Activated CD8-positive, alpha-beta memory T cell treated with anti-CD3 and anti-CD28 coated beads for 1 hour (primary cell): ENCODE data around the gene NUP153.

ENCODE experiments used
- DNase-seq, 2 donors: peaks; one replicate each; pipeline ENCODE4 v3.0.0-alpha.2; 2020; ENCODE audit warnings: low read depth in 1 of 2; ENCODE audit errors: extremely low read depth in 1 of 2

Gene NUP153

DNA sequence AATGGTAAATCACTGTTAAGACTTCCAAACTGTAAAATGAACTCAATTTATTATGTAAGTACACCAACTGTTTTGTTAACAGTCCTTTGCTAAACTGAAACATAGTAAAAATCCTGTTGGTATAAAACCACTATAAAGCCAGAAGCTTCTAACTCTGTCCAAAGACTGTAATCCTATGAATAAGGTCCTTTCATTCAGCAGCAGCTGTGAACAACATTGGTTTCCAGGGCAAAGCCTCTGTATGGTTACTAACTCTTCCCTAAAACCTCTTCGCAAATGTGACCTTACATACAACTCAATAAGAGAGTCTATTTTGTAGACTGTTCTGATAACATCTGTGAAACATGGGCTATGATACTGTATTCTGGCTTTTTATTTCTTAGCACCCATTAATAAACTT lies 40.1 kb downstream of the NUP153 start:
- no peak for DNase-seq

GRCh38 chr6:17665132-17665531 lies 41.6 kb downstream of the NUP153 start:
- DNase-seq = no peak

GRCh38 chr6:17663226-17663625 lies 43.5 kb downstream of the NUP153 start:
- DNase-seq = no peak

DNA sequence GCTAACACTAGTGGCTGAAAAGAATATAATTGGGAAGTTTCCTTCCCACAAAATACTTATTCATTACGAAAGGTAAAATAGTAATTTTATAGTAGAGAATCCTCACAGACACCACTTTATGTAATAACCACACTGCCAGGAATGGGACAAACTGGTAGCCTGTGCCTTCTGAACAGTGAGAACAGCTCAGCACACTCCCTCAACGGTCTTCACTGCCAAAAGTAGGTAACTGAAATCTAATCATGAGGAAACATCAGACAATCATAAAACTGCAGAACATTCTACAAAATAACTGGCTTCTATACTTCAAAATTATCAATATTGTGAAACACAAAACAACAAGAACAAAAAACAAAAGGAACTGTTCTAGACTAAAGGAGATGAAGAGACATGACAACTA lies 44.1 kb downstream of the NUP153 start:
- DNase-seq = no peak

- no peak for DNase-seq
Measured at GRCh38 chr6:17656644-17657043, 50.1 kb downstream of the NUP153 start.

- no peak for DNase-seq
Measured at GRCh38 chr6:17656092-17656491, 50.6 kb downstream of the NUP153 start.

DNA sequence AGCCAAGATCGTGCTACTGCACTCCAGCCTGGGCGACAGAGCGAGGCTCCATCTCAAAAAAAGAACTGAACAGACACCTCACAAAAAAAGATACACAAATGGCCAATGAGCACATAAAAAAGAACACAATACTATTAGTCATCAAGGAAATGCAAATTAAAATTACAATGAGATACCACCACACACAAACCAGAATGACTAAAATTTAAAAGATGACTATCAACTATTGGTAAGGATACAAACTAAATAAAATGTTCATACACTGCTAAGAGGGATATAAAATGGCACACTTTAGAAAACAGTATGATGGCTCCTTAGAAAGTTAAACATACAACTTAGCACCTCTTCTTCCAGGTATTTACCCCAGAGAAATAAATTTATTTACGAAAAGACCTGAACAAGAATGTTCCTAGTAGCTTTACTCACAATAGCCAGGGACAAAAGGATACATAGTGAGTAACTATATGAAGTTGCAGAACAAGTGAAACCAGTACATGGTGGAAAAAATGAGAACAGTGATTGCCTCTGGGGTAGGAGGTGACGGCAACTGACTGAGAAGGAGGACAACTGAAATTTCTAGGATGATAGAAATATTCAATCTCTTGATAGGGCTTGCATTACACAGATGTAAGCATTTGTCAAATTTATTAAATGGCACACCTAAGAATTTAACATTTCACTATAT lies 53.4 kb downstream of the NUP153 start:
- DNase-seq = no peak

DNA sequence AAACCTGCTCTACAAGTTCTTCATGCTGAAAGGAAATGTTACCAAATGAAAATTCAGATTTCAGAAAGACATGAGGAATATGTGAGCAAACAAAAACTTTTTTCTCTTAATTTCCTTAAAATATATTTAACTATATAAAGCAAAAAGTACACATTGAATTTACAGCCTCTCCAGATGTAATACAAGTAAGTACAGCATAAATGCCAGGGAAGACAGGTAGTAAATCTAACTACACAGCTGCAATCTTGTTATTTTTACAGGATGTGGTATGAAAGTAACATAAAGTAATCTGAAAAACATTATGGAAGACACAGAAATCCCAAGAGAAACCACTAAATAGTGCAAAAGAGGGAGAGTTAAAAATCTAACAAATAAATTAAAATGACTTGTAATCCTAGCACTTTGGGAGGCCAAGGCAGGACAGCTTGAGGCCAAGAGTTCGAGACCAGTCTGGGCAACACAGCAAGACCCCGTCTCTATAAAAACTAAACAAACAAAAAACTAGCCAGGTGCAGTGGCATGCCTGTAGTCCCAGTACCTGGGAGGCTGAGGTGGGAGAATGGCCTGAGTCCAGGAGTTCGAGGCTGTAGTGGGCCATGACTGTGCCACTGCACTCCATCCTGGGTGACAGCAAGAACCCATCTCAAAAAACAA lies 55.9 kb downstream of the NUP153 start:
- no peak for DNase-seq

DNA sequence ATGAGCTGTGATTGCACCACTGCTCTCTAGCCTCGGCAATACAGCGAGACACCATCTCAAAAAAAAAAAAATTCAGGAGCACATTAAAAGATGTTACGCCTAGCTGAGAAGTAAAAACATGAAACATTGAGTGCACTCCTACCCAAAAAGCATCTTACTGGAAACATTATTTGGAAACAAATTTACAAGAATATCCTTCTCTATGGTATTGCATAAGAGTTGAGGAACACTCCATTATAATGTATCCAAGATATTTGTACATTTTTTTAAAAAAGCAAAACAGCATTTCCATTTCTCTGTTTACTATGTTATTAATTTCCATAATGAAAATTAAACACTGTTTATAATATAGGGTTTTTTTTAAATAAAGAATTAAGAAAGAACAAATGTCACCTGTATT lies 58.0 kb downstream of the NUP153 start:
- DNase-seq = no peak

DNA sequence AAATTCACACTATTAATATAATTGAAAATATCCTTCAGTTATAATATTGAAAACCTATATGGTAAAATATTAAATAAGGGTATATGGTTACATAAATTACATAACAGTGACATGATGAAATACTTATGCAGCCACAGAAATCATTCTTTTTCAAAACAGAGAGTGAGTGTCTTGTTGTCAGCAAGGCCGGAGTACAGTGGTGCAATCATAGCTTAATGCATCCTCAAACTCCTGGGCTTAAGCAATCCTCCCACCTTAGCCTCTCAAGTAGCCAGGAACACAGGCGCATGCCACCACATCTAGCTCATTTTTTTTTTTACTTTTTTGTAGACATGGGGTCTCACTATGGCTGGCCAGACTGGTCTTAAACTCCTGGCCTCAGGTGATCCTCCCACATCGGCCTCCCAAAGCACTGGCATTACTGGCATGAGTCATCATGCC lies 66.2 kb downstream of the NUP153 start:
- DNase-seq = no peak

DNA sequence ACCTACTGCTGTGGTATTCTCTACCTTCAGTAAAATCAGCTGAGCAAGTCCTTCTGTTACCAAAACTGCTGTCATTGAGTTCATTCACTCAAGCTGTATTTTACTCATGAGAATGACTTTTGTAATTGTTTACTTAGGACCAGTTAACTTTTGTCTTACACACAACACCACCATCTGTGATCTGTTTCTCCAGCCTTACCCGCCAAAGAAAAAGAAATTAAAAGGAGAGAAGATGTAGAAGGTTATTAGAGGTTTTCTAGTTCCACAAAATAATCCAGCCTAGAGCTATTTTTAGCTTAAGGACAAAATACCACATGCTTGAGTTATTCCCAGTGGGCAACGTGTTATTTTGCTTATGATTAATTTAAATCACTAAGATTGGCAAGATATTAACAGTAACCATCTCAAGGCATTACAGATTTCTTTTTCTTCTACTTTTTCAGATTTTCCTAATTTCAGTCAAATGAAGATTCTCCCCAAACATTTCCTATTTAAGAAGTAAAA lies 68.5 kb downstream of the NUP153 start:
- DNase-seq = no peak

GRCh38 chr6:17635568-17635967 lies 71.2 kb downstream of the NUP153 start:
- no peak for DNase-seq

- DNase-seq = no peak
Measured at GRCh38 chr6:17633465-17634188, 73.1 kb downstream of the NUP153 start.

DNA sequence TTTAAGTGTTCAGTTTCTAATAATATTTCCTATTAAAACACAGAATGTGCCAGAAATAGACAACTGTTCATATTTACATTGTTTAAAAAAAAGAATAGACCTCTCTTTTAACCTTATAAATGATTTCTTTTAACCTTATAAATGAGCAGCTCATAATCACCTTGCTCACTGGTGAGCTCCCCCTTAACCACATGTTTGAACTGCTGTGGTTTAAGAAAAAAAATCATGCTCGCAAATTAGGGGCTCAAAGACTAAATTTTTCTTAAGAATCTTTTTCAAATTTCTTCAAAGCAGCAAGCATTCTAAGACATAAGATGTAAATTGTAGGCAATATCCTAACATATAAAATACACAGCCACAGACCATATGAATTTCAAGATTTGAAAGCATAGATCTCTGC lies 73.8 kb downstream of the NUP153 start:
- DNase-seq = no peak

DNA sequence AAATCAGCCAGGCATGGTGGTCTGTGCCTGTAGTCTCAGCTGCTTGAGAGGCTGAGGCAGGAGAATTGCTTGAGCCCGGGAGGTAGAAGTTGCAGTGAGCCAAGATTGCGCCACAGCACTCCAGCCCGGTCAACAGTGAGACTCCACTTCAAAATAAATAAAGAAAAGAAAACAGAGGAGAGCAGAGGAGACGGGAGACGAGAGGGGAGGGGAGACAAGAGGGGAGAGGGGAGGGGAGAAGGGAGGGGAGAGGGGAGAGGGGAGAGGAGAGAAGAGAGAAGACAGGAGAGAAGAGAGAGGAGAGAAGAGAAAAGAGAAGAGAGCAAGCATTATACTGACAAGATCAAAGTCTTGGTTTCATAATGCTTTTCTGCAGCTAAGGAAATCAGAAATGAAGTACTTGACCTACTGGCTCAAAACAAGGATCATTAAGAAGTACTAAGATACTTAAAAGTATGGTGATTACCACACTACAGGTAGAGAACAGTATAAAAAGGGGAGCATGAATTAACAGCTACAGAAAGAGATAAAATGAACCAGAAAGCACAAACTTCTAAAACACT lies 76.1 kb downstream of the NUP153 start:
- DNase-seq = no peak

- no peak for DNase-seq
Measured at GRCh38 chr6:17629824-17630510, 76.8 kb downstream of the NUP153 start.

GRCh38 chr6:17628873-17629272 lies 77.9 kb downstream of the NUP153 start:
- DNase-seq = no peak

- DNase-seq = no peak
Measured at GRCh38 chr6:17624396-17624795, 82.3 kb downstream of the NUP153 start.

DNA sequence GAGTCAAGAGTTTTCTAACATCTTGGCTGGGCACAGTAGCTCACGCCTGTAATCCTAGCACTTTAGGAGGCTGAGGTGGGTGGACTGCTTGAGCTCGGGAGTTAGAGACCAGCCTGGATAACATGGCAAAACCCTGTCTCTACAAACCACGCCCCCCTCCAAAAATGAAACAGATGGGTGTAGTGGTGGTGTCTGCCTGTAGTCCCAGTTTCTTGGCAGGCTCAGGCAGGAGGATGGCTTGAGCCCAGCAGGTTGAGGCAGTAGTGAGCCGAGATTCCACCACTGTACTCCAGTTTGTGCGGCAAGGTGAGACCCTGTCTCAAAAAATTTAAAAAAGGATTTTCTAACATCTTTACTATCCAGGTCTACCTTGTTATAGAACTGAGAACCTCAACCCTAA lies 84.6 kb downstream of the NUP153 start:
- DNase-seq = no peak

GRCh38 chr6:17621003-17621402 lies 85.7 kb downstream of the NUP153 start:
- DNase-seq = no peak

GRCh38 chr6:17615794-17616193 lies 90.9 kb downstream of the NUP153 start:
- no peak for DNase-seq
